ENCODE results near the gene AFF4.

DNA sequence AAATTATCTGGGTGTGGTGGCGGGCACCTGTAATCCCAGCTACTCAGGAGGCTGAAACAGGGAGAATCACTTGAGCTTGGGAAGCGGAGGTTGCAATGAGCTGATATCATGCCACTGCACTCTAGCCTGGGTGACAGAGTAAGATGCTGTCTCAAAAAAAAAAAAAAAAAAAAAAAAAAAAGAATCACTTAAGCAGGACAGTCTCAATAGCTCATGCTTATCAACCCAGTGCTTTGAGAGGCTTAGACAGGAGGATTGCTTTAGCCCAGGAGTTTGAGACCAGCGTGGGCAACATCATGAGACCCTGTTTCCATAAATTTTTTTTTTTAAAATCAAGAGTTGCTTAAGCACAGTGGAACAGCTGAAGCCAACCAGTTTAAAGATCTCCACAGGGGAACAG is 47.3 kb downstream of the AFF4 start:
- TF ChIP-seq, protein P1, sequence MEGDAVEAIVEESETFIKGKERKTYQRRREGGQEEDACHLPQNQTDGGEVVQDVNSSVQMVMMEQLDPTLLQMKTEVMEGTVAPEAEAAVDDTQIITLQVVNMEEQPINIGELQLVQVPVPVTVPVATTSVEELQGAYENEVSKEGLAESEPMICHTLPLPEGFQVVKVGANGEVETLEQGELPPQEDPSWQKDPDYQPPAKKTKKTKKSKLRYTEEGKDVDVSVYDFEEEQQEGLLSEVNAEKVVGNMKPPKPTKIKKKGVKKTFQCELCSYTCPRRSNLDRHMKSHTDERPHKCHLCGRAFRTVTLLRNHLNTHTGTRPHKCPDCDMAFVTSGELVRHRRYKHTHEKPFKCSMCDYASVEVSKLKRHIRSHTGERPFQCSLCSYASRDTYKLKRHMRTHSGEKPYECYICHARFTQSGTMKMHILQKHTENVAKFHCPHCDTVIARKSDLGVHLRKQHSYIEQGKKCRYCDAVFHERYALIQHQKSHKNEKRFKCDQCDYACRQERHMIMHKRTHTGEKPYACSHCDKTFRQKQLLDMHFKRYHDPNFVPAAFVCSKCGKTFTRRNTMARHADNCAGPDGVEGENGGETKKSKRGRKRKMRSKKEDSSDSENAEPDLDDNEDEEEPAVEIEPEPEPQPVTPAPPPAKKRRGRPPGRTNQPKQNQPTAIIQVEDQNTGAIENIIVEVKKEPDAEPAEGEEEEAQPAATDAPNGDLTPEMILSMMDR (IDR thresholded peaks at IDR 0.05; ENCODE audit: low read depth, low read length): no peak
- no peak for TF ChIP-seq EZH2phosphoT487 (IDR thresholded peaks at IDR 0.05; ENCODE audit: low read depth)
